ENCODE data around the gene S1PR1.

Gene S1PR1

DNA sequence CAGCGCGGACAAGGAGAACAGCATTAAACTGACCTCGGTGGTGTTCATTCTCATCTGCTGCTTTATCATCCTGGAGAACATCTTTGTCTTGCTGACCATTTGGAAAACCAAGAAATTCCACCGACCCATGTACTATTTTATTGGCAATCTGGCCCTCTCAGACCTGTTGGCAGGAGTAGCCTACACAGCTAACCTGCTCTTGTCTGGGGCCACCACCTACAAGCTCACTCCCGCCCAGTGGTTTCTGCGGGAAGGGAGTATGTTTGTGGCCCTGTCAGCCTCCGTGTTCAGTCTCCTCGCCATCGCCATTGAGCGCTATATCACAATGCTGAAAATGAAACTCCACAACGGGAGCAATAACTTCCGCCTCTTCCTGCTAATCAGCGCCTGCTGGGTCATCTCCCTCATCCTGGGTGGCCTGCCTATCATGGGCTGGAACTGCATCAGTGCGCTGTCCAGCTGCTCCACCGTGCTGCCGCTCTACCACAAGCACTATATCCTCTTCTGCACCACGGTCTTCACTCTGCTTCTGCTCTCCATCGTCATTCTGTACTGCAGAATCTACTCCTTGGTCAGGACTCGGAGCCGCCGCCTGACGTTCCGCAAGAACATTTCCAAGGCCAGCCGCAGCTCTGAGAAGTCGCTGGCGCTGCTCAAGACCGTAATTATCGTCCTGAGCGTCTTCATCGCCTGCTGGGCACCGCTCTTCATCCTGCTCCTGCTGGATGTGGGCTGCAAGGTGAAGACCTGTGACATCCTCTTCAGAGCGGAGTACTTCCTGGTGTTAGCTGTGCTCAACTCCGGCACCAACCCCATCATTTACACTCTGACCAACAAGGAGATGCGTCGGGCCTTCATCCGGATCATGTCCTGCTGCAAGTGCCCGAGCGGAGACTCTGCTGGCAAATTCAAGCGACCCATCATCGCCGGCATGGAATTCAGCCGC, 2.5 kb downstream of the S1PR1 start:
- in situ Hi-C loops (cut with MboI; ENCODE audit: low sequenced_read_pairs, unreplicated experiment): loop anchor here (10.0 kb wide), 1 partner anchor 105 kb away; no protein-coding TSS in a partner anchor
- no peak for DNase-seq (ENCODE audit: low spot score)
- no peak for TF ChIP-seq CTCF (IDR thresholded peaks at IDR 0.05; ENCODE audit: borderline replicate concordance, control extremely low read depth, extremely low read depth, insufficient read depth, missing control alignments)

DNA sequence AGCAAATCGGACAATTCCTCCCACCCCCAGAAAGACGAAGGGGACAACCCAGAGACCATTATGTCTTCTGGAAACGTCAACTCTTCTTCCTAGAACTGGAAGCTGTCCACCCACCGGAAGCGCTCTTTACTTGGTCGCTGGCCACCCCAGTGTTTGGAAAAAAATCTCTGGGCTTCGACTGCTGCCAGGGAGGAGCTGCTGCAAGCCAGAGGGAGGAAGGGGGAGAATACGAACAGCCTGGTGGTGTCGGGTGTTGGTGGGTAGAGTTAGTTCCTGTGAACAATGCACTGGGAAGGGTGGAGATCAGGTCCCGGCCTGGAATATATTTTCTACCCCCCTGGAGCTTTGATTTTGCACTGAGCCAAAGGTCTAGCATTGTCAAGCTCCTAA, 3.2 kb downstream of the S1PR1 start:
- no peak for DNase-seq (ENCODE audit: low spot score)
- TF ChIP-seq CTCF (IDR thresholded peaks at IDR 0.05; ENCODE audit: borderline replicate concordance, control extremely low read depth, extremely low read depth, insufficient read depth, missing control alignments): no peak
- in situ Hi-C loops (cut with MboI; ENCODE audit: low sequenced_read_pairs, unreplicated experiment): no loop called here

GRCh38 chr1:101241485-101242225, 4.8 kb downstream of the S1PR1 start:
- in situ Hi-C loops (cut with MboI; ENCODE audit: low sequenced_read_pairs, unreplicated experiment): no loop called here
- no peak for TF ChIP-seq CTCF (IDR thresholded peaks at IDR 0.05; ENCODE audit: borderline replicate concordance, control extremely low read depth, extremely low read depth, insufficient read depth, missing control alignments)
- DNase-seq (ENCODE audit: low spot score): peak; percentile 25

DNA sequence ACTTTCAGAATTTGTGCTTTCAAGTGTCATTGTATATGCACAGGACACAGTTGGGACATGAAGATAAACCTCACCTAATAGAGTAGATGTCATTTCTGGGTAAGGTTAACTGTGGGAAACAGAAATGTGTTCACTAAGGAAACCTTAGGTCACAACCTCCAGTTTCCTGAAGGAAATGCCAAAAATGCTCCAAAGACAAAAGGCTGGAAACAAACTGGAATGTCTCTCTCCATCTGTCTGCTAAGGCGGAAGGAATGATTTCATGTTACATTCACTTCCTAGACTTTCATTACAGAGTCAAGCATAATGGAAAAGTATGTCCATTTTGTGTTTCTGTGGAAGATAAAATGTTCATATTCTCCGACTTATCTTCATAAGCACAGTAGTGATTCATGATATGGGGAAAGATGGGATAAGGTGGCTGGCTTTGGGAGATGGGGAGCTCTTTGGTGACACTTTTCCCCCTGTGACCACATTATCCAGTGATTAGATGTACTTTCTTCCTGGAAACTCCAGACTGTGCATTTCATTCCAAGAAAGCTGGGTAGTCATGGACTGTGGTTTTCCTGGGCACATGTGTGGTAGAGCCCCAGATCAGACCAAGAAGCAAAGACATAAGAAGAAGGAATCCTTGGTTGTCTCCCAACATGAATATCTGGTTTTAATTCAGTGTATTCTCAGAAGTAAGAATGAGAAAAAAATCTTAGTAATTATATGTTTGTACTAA, 5.7 kb downstream of the S1PR1 start:
- TF ChIP-seq CTCF (IDR thresholded peaks at IDR 0.05; ENCODE audit: borderline replicate concordance, control extremely low read depth, extremely low read depth, insufficient read depth, missing control alignments): no peak
- DNase-seq (ENCODE audit: low spot score): no peak
- in situ Hi-C loops (cut with MboI; ENCODE audit: low sequenced_read_pairs, unreplicated experiment): no loop called here

GRCh38 chr1:101243751-101244150, 6.9 kb downstream of the S1PR1 start:
- no peak for TF ChIP-seq CTCF (IDR thresholded peaks at IDR 0.05; ENCODE audit: borderline replicate concordance, control extremely low read depth, extremely low read depth, insufficient read depth, missing control alignments)
- DNase-seq (ENCODE audit: low spot score): no peak
- in situ Hi-C loops (cut with MboI; ENCODE audit: low sequenced_read_pairs, unreplicated experiment): no loop called here

DNA sequence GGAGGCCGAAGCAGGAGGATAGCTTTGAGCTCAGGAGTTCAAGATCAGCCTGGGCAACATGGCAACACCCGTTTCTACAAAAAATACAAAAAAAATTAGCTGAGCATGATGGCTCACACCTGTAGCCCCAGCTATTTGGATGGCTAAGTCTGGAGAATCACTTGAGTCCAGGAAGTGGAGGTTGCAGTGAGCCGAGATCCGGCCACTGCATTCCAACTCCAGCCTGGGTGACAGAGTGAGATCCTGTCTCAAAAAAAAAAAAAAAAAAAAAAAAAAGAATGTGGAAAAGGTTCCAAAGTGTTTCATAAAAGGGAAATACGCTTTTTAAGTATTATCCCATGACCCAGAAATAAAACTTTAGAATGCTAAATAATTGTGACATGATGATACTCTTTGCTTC, 8.0 kb downstream of the S1PR1 start:
- TF ChIP-seq CTCF (IDR thresholded peaks at IDR 0.05; ENCODE audit: borderline replicate concordance, control extremely low read depth, extremely low read depth, insufficient read depth, missing control alignments): no peak
- no peak for DNase-seq (ENCODE audit: low spot score)
- in situ Hi-C loops (cut with MboI; ENCODE audit: low sequenced_read_pairs, unreplicated experiment): no loop called here

Data from GM13976 (cell line).